Activated naive CD4-positive, alpha-beta T cell treated with anti-CD3 and anti-CD28 coated beads, Interleukin-2, amount 10 ng/mL, durations not matched to agents 7 days and 5 days (primary cell): ENCODE results near the gene GDPD1.
A peak's percentile ranks its signal among the peaks of the same experiment; 100 is the strongest.
"Not testable (repeated sequence)": the region's sequence is repeated elsewhere in the genome, so short reads cannot be mapped to it uniquely, and the experiment has no call there.

ENCODE experiments used
- CTCF ChIA-PET: fragments of 350-600 bp; sonication (Branson Sonifier 250); formaldehyde crosslinking; loops from one replicate; lab custom pipeline; 2021; ENCODE audit warnings: antibody characterized with exemption; lab: Charles Lee
- DNase-seq: peaks from one replicate; pipeline ENCODE4 v3.0.0-alpha.2; 2020
- H3K27ac Mint-ChIP-seq: one replicate; pipeline ENCODE4 v1.8.0; 2021; ENCODE audit warnings: mild to moderate bottlenecking, moderate library complexity, mixed read lengths
- H3K27me3 Mint-ChIP-seq: one replicate; pipeline ENCODE4 v1.8.0; 2021; ENCODE audit warnings: mild to moderate bottlenecking, mixed read lengths
- H3K36me3 Mint-ChIP-seq: one replicate; pipeline ENCODE4 v1.8.0; 2021; ENCODE audit warnings: mixed read lengths
- H3K4me1 Mint-ChIP-seq: one replicate; pipeline ENCODE4 v1.8.0; 2021; ENCODE audit warnings: mixed read lengths
- H3K4me3 Mint-ChIP-seq: one replicate; pipeline ENCODE4 v1.8.0; 2021; ENCODE audit warnings: mild to moderate bottlenecking, moderate library complexity, mixed read lengths
- H3K9me3 Mint-ChIP-seq: one replicate; pipeline ENCODE4 v1.8.0; 2021; ENCODE audit warnings: mixed read lengths

GDPD1 gene

GRCh38 chr17:59219370-59219769, 941 bp upstream of the GDPD1 start:
- Mint-ChIP-seq H3K4me3 (no peak overlapping the region), H3K27ac (no peak overlapping the region), H3K4me1 (peaks cover 18% of the 10 kb centered on the region), H3K9me3 (no peaks in the 10 kb centered on the region), H3K27me3 (peaks cover 15% of the 10 kb centered on the region), H3K36me3 (no peaks in the 10 kb centered on the region)
- CTCF ChIA-PET = interaction anchor here (1.0 to 1.1 kb wide), 2 partner anchors 8 to 91 kb away, joined by 4 to 7 read pairs; no protein-coding TSS in a partner anchor
- DNase-seq = no peak

- DNase-seq = no peak
- CTCF ChIA-PET = interaction anchor here (0.5 to 1.1 kb wide), 8 partner anchors 9 to 221 kb away, joined by 3 to 7 read pairs (median 4); no protein-coding TSS in a partner anchor
Observed at GRCh38 chr17:59219992-59220327, 351 bp upstream of the GDPD1 start.

DNA sequence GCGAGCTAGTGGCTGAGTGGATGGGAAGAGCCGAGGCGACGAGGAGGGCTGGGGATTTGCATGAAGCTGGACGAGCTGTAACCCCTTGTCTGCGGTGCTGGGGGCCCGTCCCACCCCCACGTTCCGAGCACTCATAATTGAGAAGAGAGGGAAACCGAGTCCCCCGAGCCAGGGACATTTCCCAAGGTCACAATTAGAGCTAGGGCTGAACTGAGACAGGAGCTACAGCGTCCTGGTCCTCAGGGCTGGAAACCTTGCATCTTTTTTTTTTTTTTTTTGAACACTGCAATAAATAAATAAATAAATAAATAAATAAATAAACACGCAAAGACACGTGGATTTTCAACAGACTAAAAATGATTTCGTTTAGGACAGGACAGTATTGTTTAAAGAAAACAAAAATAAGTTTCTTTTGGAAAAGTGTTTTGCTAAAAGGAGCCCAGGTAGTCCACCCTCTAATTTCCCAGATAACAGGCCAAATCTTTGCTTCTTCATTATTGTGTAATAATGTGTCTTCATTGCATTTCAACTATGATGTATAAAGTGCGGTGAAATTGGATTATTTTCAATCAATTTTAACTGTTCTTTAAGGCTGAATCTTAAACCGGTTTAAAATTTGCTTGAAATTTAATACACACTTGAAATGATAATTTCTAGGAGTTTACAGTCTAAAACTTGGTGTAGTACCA, 992 bp downstream of the GDPD1 start:
- CTCF ChIA-PET = no interaction called here
- Mint-ChIP-seq H3K9me3 (no peaks in the 10 kb centered on the region), H3K4me1 (peaks cover 18% of the 10 kb centered on the region), H3K27ac (peak overlapping the region; percentile 92), H3K27me3 (peaks cover 15% of the 10 kb centered on the region), H3K4me3 (peak overlapping the region; percentile 96), H3K36me3 (no peaks in the 10 kb centered on the region)
- DNase-seq = no peak

More at GRCh38 chr17:59219992-59220327, 351 bp upstream of the GDPD1 start:
- H3K4me3 Mint-ChIP-seq = peak overlapping the region; percentile 96
- H3K27me3 Mint-ChIP-seq = peaks cover 15% of the 10 kb centered on the region
- H3K27ac Mint-ChIP-seq = peak overlapping the region; percentile 92
- no peaks in the 10 kb centered on the region for H3K9me3 Mint-ChIP-seq
- H3K36me3 Mint-ChIP-seq = no peaks in the 10 kb centered on the region
- peaks cover 18% of the 10 kb centered on the region for H3K4me1 Mint-ChIP-seq

DNA sequence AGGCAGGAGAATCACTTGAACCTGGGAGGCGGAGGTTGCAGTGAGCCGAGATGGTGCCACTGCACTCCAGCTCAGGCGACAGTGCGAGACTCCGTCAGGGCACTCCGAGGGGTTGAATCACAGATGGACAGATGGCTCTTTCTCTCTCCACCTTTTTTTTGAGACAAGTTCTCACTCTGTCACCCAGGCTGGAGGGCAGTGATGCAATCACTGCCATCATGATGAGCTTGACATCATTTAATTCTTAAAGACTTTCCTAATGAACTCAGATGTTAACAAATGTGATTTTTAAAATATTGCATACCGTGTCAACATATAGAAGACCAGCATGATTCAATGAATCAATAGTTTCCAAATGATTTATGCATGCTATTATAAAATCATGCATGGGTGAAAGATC, 3.5 kb downstream of the GDPD1 start:
- H3K4me1 Mint-ChIP-seq = peaks cover 18% of the 10 kb centered on the region
- CTCF ChIA-PET = no interaction called here
- no peaks in the 10 kb centered on the region for H3K36me3 Mint-ChIP-seq
- H3K9me3 Mint-ChIP-seq = no peaks in the 10 kb centered on the region
- H3K27me3 Mint-ChIP-seq = peaks cover 15% of the 10 kb centered on the region
- H3K27ac Mint-ChIP-seq = no peak overlapping the region
- no peak for DNase-seq
- H3K4me3 Mint-ChIP-seq = no peak overlapping the region

- H3K4me1 Mint-ChIP-seq, H3K27ac Mint-ChIP-seq, H3K36me3 Mint-ChIP-seq, H3K9me3 Mint-ChIP-seq, H3K27me3 Mint-ChIP-seq, H3K4me3 Mint-ChIP-seq, DNase-seq: not testable (repeated sequence)
- CTCF ChIA-PET = interaction anchor here (0.7 to 1.1 kb wide), 2 partner anchors 9 to 1077 kb away, joined by 3 read pairs; partner anchors contain the start of gene GDPD1
Observed at GRCh38 chr17:59228588-59228987, 8.3 kb downstream of the GDPD1 start.

DNA sequence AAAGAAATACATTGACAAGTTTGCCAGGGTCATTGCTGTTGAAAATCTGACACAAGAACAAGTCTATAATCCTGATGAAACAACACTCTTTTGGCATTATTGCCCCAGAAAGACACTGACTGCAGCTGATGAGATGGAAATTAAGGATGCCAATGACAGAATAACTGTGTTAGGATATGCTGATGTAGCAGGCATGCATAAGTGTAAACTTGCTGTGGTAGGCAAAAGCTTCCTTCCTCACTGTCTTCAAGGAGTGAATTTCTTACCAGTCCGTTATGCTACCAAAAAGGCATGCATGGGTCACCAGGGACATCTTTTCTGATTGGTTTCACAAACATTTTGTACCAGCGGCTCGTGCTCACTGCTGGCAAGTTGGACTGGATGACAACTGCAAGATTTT, 10.5 kb downstream of the GDPD1 start:
- Mint-ChIP-seq H3K27ac (no peak overlapping the region), H3K27me3 (peaks cover 4% of the 10 kb centered on the region), H3K36me3 (no peaks in the 10 kb centered on the region), H3K4me3 (no peak overlapping the region), H3K4me1 (peaks cover 5% of the 10 kb centered on the region), H3K9me3 (no peaks in the 10 kb centered on the region)
- no peak for DNase-seq
- CTCF ChIA-PET = no interaction called here

GRCh38 chr17:59234631-59235030, 14.3 kb downstream of the GDPD1 start:
- Mint-ChIP-seq H3K36me3 (no peaks in the 10 kb centered on the region), H3K4me3 (no peak overlapping the region), H3K27ac (no peak overlapping the region), H3K4me1 (peaks cover 5% of the 10 kb centered on the region), H3K27me3 (peaks cover 4% of the 10 kb centered on the region), H3K9me3 (no peaks in the 10 kb centered on the region)
- DNase-seq = no peak
- CTCF ChIA-PET = no interaction called here

DNA sequence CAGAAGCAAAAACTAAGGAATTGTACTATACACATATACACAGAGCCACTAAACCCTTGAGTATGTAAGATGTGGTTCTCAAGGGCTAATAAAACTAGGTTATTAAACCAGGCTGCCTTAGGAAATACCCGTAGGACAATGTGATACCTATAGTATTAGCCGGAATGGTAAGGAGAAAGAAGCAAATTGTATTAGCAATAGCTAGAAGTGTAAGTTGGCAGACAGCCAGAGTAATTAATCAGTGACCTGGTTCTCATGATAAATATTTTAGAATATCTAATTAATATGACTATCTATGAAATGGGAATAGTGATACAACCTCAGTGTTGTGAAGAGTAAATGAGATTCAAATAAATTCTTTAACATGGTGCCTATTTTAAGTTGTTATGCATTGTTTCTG, 18.6 kb downstream of the GDPD1 start:
- Mint-ChIP-seq H3K4me3 (no peak overlapping the region), H3K9me3 (no peaks in the 10 kb centered on the region), H3K27me3 (no peaks in the 10 kb centered on the region), H3K36me3 (no peaks in the 10 kb centered on the region), H3K4me1 (peaks cover 3% of the 10 kb centered on the region), H3K27ac (no peak overlapping the region)
- DNase-seq = no peak
- CTCF ChIA-PET = interaction anchor here (1.0 kb wide), 1 partner anchor 19 kb away, joined by 4 read pairs; the partner anchor contains the start of gene GDPD1

- no peak for DNase-seq
- H3K9me3 Mint-ChIP-seq = no peaks in the 10 kb centered on the region
- H3K27me3 Mint-ChIP-seq = no peaks in the 10 kb centered on the region
- no peak overlapping the region for H3K4me3 Mint-ChIP-seq
- no peak overlapping the region for H3K27ac Mint-ChIP-seq
- no peaks in the 10 kb centered on the region for H3K4me1 Mint-ChIP-seq
- H3K36me3 Mint-ChIP-seq = no peaks in the 10 kb centered on the region
- CTCF ChIA-PET = no interaction called here
Observed at GRCh38 chr17:59244081-59244480, 23.8 kb downstream of the GDPD1 start.

DNA sequence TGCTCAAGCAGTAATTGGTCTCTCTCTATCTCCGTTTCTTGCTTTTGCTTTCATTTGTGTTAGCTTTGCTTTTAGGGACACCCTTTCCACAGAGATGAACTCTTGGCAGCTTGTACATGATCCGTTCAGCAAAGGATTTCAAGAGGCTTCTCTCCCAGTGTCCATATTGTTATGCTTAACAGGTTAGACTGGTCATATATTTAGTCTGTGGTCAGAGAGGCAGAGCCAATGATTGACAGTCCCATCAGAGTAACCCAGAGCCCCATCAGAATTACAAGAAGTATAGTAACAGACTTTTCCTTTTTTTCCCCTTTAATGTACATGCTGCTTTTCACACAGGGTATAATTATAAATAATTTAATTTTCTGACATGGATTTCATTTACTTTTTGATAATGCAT, 34.4 kb downstream of the GDPD1 start:
- Mint-ChIP-seq H3K36me3 (no peaks in the 10 kb centered on the region), H3K4me1 (no peaks in the 10 kb centered on the region), H3K27me3 (no peaks in the 10 kb centered on the region), H3K27ac (no peak overlapping the region), H3K4me3 (no peak overlapping the region), H3K9me3 (no peaks in the 10 kb centered on the region)
- DNase-seq = no peak
- CTCF ChIA-PET = no interaction called here

- Mint-ChIP-seq H3K4me3 (no peak overlapping the region), H3K27ac (no peak overlapping the region), H3K4me1 (no peaks in the 10 kb centered on the region), H3K36me3 (no peaks in the 10 kb centered on the region), H3K27me3 (no peaks in the 10 kb centered on the region), H3K9me3 (no peaks in the 10 kb centered on the region)
- no peak for DNase-seq
- CTCF ChIA-PET = no interaction called here
Observed at GRCh38 chr17:59257101-59257500, 36.8 kb downstream of the GDPD1 start.

- DNase-seq = no peak
- H3K4me1 Mint-ChIP-seq = no peaks in the 10 kb centered on the region
- H3K27me3 Mint-ChIP-seq = no peaks in the 10 kb centered on the region
- CTCF ChIA-PET = no interaction called here
- H3K27ac Mint-ChIP-seq = no peak overlapping the region
- H3K9me3 Mint-ChIP-seq = no peaks in the 10 kb centered on the region
- H3K4me3 Mint-ChIP-seq = no peak overlapping the region
- no peaks in the 10 kb centered on the region for H3K36me3 Mint-ChIP-seq
Observed at GRCh38 chr17:59260722-59261121, 40.4 kb downstream of the GDPD1 start.

DNA sequence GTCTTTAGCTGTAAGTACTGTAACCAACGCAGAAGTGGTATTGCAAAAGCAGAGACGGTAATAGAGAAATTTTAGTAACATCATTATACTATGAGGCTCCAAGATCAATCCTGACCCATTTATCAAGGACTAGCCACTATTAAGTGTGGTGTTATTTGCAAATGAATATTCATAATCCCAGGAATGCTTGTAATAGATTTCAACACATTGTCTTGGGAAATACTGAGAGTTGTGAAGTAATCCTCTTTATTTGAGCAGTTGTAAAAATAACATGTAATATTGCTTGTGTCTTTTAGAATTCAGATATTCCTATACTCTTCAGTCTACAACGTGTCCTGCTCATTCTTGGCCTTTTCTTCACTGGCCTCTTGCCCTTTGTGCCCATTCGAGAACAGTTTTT, 46.4 kb downstream of the GDPD1 start:
- no peaks in the 10 kb centered on the region for H3K27me3 Mint-ChIP-seq
- no peak for DNase-seq
- H3K4me3 Mint-ChIP-seq = no peak overlapping the region
- H3K4me1 Mint-ChIP-seq = no peaks in the 10 kb centered on the region
- no peaks in the 10 kb centered on the region for H3K36me3 Mint-ChIP-seq
- no peaks in the 10 kb centered on the region for H3K9me3 Mint-ChIP-seq
- no peak overlapping the region for H3K27ac Mint-ChIP-seq
- CTCF ChIA-PET = no interaction called here

- Mint-ChIP-seq H3K4me1 (no peaks in the 10 kb centered on the region), H3K4me3 (no peak overlapping the region), H3K27ac (no peak overlapping the region), H3K36me3 (no peaks in the 10 kb centered on the region), H3K27me3 (no peaks in the 10 kb centered on the region), H3K9me3 (no peaks in the 10 kb centered on the region)
- CTCF ChIA-PET = interaction anchor here (1.2 kb wide), 1 partner anchor 255 kb away, joined by 3 read pairs; no protein-coding TSS in a partner anchor
- no peak for DNase-seq
Observed at GRCh38 chr17:59267776-59268175, 47.5 kb downstream of the GDPD1 start.

DNA sequence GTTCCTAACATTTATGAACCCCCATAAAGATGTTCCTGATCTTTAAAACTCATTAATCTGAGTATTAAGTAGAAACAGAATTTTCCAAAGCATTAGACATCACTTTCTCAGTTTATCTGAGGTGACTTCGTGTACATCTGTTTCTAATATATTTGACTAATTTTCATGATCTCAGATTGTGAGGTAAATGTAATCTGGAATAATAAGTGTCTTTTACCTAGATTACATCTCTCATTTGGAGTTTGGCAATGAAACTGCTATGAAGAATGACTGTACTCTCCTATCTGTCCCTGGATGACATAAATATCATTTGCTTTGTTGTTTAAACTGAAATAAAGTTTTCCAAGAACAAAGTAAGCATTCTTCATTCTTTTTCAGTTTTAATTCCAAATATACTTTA, 55.3 kb downstream of the GDPD1 start:
- Mint-ChIP-seq H3K27ac (no peak overlapping the region), H3K9me3 (no peaks in the 10 kb centered on the region), H3K4me3 (no peak overlapping the region), H3K36me3 (no peaks in the 10 kb centered on the region), H3K27me3 (no peaks in the 10 kb centered on the region), H3K4me1 (peaks cover 3% of the 10 kb centered on the region)
- CTCF ChIA-PET = no interaction called here
- DNase-seq = no peak
